DMS 273 (cell line): ENCODE measurements around the gene GP1BA.
A peak's percentile ranks its signal among the peaks of the same experiment; 100 is the strongest.

Experiments used
- DNase-seq: peaks from one replicate; lab custom pipeline; 2025; ENCODE audit not compliant: unreplicated experiment; lab: John Stamatoyannopoulos, UW

GP1BA gene

GRCh38 chr17:4937553-4937952 lies 5.5 kb downstream of the GP1BA start:
- no peak for DNase-seq

- no peak for DNase-seq
Observed at GRCh38 chr17:4938069-4938491, 6.0 kb downstream of the GP1BA start.

DNA sequence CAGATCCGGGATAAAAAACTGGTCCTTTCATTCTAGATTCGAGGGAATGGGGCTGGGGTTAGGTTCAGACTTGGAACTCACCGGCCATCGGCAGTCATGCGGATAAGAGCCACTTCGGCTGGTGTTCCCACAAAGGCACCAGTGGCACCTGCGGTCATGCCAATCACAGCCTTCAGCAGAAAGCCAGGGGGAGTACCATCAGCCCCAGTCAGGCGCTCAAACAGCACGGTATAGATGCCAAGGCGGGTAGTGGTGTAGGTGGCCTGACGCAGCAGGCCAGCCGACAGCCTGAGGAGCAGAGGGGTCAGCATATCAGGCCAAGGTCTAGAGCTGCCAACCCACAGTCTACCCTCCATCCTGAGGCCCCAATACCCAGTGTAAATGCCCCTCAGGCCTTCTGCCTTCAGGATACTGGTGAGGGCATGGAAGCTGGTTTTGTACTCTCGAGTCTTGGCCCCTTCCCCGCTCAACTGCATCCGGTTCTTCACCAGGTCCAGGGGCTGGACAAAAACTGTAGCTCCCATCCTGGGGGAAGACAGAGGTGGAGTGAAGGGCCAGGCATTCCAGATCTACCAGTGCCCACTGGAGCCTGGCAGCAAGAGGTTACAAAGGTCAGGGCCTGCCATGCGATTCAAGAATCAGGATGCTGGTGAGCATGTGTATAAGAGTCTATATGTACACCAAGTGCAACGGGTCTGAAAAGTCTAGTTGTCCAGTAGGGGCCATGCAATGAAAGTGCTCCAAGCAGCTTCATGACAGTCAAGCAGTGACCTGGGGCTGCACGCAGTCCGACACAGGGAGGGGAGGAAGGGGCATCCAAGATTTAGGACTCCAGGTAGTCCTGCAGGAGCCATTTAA lies 6.8 kb downstream of the GP1BA start:
- DNase-seq, result peak; percentile 44

GRCh38 chr17:4939546-4939795 lies 7.4 kb downstream of the GP1BA start:
- DNase-seq, result no peak

- DNase-seq, result peak; percentile 99
Observed at GRCh38 chr17:4939796-4940554, 7.9 kb downstream of the GP1BA start, which contains the start of the genes RNF167 and SLC25A11. Gene RNF167 (plus strand): TSS chr17:4940268. CDS start chr17:4940910, 642 bp downstream. Gene SLC25A11 (minus strand): TSS chr17:4940046. CDS start chr17:4939910, 136 bp downstream.

GRCh38 chr17:4940555-4941318 lies 8.7 kb downstream of the GP1BA start:
- peak; percentile 57 for DNase-seq

DNA sequence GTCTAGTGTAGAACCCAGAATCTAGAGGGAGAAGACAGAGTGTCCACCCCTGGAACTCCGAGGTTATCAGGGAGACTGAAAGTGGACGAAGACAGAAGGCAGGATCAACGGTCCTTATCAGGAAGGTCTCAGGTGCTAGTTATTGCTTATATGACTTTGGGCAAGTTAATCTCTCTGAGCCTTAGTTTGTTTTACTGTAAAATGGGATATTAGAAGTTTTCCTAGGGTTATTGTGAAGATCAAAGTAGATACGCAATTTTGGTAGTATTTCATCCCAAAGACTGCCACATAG lies 9.2 kb downstream of the GP1BA start:
- DNase-seq, result no peak

DNA sequence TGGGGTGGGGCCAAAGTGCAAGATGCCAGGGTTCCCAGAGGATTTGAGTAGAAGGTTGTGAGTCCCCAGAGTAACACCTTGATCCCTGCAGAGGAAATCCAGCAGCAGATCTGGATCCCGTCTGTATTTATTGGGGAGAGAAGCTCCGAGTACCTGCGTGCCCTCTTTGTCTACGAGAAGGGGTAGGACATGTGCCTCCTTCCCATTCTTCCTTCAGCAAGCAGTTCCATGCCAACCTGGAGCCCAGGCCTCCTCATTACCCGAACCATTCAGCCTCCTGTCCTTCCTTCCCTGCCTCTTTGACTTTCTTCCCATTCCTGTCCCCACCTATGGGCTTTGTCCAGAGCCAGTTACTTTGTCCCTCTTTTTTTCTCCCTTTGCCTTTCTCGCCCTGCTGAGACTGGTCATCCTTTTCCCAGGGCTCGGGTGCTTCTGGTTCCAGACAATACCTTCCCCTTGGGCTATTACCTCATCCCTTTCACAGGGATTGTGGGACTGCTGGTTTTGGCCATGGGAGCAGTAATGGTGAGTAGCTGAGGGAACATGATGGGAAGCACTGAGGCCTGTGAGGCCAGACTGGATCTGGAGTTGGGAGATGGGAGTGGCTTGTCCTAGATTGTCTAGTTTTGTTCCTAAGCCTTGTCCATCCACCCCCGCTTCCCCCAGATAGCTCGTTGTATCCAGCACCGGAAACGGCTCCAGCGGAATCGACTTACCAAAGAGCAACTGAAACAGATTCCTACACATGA lies 10.9 kb downstream of the GP1BA start:
- no peak for DNase-seq

DNA sequence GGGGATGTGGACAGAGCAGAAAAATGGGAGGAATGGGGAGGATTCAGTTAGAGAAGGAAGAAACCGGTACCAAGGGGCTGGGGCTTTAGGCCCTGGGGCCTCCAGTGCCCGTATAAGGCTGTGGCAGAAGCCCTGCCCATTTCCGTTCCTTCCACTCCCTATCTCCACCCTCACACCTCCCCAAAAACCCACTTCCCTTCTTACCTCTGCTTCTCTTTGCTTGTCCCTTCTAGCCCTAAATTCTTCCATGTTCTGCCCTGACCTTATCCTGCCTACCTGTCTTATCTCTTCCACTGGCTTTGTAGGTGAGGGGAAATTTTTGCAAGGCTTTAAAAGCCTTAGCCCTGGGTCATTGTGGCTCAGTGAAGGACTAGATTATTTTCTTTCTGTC lies 12.1 kb downstream of the GP1BA start:
- DNase-seq, result peak; percentile 32

DNA sequence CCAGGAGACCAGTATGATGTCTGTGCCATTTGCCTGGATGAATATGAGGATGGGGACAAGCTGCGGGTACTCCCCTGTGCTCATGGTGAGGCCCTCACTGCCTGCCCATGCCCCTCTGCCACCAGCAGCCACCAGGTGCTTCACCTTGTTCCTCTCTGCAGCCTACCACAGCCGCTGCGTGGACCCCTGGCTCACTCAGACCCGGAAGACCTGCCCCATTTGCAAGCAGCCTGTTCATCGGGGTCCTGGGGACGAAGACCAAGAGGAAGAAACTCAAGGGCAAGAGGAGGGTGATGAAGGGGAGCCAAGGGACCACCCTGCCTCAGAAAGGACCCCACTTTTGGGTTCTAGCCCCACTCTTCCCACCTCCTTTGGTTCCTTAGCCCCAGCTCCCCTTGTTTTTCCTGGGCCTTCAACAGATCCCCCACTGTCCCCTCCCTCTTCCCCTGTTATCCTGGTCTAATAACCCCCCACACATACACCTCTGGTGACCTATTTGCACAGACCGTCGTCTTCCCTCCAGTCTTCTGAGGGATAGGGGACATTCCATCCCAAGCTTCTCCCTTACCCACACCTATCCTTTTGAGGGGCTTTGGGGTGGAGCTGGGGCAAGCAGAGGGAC lies 12.6 kb downstream of the GP1BA start:
- DNase-seq, result no peak

DNA sequence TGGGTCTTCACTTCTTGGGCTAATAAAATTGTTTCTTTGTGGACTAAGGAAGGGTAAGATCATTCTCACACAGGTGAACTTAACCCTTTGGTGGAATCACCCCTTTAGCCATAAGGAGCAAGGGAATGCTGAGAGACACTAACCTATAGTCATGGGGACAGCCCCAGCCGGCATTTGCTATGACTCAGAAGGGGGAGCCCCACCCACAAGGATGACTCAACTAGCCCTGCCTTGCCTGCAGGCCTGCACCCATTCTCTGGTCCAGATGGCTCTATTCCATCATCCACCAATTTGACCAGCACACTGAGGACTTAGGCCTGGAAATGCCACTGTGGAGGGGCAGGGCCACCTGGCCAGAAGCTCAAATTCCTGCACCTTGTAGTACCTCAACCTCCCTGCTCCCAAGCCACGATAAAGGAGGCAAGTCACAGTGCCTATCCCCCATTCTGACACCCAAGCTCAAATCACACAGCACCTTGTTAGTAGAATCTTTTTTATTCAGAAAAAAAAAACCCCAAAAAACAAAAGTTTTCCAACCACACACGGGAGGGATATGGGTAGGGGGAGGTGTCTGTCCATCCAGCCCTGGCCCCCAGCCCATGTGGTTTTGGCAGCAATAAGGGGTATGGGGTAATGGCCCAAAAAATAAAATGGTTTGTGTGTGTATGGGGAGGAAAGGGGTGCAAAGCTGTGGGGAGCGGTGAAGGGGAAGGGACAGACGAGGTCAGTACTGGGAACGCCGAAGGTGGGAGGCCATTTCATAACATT lies 13.3 kb downstream of the GP1BA start:
- DNase-seq, result peak; percentile 80

- DNase-seq, result peak; percentile 61
Observed at GRCh38 chr17:4945944-4946280, 13.8 kb downstream of the GP1BA start.

GRCh38 chr17:4946312-4946976 lies 14.4 kb downstream of the GP1BA start:
- DNase-seq, result no peak

DNA sequence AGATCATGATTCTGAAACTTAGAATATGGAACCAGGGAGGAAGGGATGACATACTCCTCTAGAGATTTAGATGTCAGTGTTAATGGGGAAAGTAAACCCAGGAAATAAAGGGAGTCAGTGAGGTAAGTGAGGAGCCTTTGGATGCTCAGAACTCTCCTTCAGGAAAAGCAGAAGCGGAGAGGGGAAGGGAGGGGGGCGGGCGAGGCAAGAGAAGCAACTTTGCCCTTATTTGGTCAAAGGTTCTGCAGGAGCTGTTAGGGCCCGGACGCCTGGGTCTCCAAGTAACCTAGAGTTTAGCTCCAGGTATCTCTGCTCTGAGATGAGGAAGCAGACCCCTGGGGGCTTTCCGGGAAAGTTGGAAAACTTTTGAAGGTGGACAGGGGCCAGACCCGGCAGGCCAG lies 14.9 kb downstream of the GP1BA start:
- peak; percentile 33 for DNase-seq

GRCh38 chr17:4947411-4948165 lies 15.5 kb downstream of the GP1BA start:
- DNase-seq, result peak; percentile 67

GRCh38 chr17:4948166-4948930 lies 16.3 kb downstream of the GP1BA start, which contains the start of gene PFN1:
Gene PFN1 (minus strand): TSS chr17:4948530. CDS start chr17:4948394, 136 bp downstream.
- DNase-seq, result peak; percentile 87

DNA sequence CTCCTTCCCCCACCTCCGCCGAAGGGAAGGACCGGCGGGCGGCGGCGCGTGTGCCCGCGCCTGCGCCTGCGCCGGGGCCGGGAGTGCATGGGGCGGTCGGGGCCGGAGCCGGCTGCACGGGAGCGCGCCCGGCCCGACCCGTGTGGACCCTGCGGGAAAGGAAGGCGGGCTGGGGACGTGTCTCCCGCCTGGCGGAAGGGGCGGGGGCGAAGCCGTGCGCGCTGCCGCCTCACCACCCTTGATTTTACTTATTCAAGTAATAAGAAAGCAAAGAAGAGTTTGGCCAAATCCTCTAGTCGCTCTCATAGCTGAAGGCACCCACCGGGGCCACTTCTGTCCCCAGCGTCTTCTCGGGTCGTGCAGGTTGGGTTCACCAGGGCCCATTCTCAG lies 16.8 kb downstream of the GP1BA start:
- DNase-seq, result peak; percentile 94
